NCI-H345 (cell line): ENCODE measurements around the gene PDE11A.

Source experiments
- DNase-seq: peaks from one replicate; lab custom pipeline; 2025; lab: John Stamatoyannopoulos, UW

PDE11A gene

DNA sequence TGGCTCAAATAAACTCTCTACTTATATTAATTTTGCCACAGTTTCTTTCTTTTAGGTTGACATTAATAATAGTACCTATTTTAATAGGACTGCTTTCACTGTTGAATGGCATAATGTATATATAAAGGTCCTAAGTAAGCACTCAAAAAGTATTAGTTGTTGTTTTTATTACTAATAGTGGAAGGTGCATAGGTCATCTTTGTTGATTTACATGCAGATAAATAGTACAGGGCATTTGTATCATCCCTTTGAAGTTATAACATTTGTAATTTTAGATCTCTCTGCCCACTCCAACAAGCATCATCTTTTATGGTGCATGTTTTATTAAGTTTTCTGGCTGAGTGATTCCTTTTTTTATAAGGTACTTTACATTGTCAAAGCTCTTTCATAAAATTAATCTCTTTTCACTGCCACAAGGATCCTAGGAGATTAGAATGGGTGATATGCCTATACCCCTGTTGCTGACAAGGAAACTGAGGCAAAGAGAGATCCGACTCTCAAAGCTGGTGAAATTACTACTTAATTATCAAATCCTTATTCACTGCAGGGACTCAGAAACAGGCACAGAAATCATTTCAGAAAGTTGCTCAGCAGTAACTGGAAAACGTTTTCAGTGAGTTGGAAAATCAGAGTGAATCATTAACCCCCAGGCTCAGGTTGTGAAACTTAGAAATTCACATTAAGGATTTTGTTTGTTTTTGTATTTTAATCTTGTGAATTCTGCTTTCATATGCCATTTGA is 380.4 kb downstream of the PDE11A start:
- no peak for DNase-seq

DNA sequence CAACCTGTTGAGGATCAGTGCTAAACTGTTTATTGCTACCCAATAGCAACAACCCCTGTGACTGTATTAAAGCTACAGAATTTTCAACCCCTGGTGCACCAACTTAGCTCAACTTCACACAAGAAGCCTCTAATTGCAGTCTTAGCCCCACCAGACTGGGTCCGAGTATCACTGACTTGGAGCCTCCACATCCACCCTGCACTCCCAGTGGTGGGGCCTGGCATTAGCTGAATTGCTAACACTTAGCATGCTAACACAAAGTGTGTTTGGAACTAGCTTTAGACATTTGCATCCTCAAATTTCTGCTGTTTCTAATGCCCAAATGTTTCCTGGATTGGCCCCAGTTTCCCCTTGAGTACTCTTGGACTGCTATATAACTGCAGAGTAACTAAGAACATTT is 381.4 kb downstream of the PDE11A start:
- no peak for DNase-seq

GRCh38 chr2:177689623-177690022 is 383.0 kb downstream of the PDE11A start:
- DNase-seq = no peak

- no peak for DNase-seq
Measured at GRCh38 chr2:177688844-177689243, 383.7 kb downstream of the PDE11A start.

GRCh38 chr2:177683661-177684069 is 388.9 kb downstream of the PDE11A start:
- DNase-seq = no peak

- no peak for DNase-seq
Measured at GRCh38 chr2:177682836-177683660, 389.5 kb downstream of the PDE11A start.

DNA sequence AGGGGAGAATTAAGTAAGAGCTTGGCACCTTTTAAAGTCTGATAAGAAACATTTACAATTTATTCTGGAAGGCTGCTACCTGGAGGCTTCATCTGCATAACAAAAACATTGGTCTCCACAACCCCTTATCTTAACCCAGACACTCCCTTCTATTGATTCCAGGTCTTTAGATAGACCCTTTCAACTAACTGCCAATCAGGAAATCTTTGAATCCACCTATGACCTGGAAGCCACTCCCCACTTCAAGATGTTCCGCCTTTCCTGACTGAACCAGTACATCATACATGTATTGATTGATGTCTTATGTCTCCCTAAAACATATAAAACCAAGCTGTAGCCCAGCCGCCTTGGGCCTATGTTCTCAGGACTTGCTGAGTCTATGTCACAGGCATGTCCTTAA is 390.6 kb downstream of the PDE11A start:
- DNase-seq = no peak

DNA sequence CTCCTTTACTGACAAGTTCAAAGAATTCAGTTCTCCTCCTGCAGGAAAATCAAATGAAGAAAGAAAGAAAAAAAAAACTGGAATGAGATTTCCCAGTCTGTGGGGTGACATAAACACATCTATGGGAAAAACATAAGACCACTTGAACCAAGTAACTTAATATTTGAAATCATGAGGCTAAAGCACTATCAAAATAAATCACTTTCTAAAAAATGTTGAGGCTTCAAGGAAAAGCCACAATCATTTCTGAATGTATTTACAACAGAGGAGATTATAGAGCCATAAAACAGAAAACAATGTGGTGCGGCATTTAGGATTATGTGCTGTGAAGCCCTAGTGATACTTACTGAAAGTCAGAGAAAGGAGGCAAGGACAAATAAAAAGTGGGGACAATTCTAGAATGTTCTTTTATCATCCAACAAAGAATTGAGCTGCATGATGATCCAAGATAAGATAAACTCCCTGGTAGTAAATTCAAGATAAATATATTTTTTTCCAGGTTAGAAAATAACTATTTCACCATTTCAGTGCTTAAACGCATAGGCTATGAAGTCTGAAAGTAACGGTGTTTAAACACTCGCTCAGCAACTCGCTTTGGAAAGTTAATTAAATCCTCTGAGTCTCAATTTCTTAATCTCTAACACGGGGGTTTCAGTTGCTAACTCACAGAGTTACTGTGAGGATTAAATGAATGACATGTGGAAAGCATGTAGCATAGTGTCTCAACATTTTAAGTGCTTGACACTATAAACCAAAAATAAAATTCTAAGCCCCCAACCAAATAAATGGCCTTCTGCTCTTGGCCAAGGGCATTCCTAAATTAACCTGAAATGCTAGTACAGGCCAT is 391.5 kb downstream of the PDE11A start:
- DNase-seq = no peak

DNA sequence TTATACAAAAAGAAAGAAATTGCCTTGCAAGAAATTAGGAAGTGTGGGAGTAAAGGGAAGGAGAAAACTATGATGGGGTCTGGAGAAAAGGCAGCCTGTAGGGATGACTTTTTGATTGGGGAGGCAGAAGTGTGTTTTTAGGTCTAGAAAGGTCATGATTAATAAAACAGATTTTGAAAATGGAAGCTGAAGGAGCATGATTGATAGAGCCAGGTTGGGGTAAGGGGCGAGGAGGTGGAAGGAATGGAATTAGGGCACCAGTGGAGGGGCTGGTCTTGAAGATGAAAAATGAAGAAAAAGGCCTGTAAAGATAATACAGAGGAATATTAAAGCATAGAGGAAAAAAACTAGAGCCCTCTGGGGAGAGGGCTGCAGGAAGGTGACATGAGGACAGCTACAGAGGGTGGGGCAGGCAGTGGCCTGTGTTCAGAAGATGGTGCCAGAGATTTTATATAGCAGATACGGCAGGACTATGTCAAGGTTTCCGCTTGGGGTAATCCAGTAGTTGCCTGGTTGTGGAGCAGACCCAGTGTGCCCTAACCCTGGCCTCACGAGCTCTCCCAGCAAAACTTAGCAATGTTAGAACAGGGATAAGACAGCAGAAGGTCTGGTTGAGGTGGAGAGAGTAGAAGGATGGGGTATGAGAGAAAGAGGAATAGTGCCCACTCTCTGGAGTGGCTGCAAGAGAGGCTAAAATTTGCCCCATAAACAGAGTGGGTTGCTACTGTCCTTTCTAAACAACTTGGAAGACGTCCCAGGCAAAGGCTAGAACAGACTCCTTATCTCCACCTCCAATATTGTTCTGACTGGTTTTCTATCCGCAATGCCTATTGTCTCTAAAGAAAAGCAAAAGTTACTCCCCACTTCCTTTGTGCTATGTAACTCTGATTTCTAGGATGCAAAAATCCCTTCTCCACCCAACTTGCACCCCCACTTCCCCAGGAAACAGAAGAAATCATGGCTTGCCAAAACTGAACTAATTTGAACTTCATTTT is 392.7 kb downstream of the PDE11A start:
- no peak for DNase-seq

- DNase-seq = no peak
Measured at GRCh38 chr2:177678939-177679338, 393.6 kb downstream of the PDE11A start.

- no peak for DNase-seq
Measured at GRCh38 chr2:177676636-177677035, 395.9 kb downstream of the PDE11A start.

DNA sequence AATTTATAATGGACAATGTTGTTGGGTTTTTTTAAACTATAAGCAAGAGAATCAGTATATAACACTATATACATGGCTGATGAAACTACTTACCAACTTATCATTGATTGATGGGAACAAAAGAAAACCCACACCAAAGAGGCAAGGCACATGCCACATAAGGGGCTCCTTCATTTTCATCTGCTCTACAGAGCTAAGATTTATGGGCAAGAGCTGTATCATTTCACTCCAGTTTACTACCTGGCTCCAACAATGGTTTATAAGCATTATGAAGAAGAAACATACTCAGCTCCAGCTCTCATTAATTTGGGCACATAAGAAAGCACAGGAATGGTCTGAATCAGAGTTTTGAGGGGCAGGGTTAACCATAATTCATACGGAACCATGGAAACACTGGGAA is 396.8 kb downstream of the PDE11A start:
- no peak for DNase-seq

DNA sequence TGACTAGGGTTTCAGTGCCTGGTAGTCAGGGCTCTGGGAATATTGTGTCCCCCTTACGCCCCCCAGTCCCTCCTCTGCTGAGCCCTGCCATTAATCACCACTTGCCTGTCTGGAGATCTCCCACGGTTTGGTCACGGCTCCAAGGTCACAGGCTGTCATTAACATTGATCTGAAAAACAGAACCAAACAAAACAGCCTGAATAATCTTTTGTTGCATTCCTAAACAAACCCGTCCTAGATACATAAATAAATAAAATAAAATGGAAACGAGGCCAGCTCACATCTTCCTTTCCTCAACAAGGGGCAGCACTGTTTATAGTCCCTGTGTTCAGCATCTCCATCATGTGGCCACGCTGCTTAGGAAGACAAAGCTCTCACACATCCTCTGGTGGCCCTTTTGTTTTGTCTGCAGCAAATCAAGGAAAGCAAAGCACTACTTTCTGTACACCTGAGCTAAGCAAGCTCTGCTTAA is 397.2 kb downstream of the PDE11A start:
- DNase-seq = peak; percentile 4

- no peak for DNase-seq
Measured at GRCh38 chr2:177673602-177674595, 398.7 kb downstream of the PDE11A start.

- DNase-seq = no peak
Measured at GRCh38 chr2:177671662-177672061, 400.9 kb downstream of the PDE11A start.

DNA sequence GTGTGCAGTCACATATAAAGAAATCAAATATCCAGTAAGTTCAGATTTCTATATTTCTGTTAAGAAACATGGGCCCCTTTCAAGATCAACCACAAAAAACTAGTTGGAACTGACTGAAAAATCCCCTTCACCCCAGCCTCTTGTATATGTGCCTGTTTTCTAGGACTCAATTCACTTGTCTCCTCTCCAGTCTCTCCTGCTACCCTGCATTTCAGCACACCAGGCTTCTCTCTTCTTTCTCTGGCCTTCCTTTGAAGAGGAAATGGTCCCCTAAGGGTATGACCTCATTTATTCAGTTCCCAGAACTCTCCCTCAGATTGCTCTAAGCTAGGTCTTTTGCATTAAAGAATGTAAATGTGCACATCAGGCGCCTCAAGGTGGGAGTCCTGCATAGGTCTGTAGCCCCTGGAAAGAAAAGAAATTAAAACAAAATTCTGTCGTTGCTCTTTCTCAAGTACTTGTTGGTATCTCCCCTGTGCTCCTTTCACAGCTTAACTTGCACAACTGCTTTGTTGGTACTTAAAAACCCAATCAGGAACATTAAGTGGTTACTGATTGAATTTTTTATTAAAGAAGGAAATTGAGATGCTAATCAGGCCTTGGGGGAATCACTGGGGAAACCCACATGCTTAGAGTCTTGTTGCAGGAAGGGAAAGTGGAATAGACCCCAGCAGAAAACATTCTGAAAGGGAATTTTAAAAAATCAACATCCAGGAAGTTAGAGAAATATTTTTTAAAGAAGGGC is 401.6 kb downstream of the PDE11A start:
- DNase-seq = no peak

- peak; percentile 18 for DNase-seq
Measured at GRCh38 chr2:177669625-177670330, 402.8 kb downstream of the PDE11A start.

DNA sequence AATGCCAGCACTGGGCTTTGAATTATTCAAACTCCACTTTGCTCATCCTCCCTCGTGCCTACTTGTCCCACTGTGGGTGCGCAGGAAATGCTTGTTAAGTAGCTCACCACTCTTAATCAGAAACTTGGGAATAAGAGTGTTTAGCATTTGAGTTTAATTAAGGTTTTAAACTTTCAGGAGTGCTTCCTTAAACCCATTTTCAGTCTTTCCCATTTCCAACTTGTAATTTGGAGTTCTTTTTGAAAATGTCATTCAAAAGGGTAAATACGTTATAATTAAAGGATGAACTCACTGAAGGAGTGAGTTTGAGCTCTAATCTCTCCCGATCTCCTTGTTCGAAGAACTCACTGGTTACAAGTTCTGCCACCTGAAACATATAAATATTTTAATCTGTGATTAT is 403.4 kb downstream of the PDE11A start:
- DNase-seq = no peak
